Measurements from ENCODE around the gene PWP2. TPM values are rescaled to one million over a fixed set of nuclear protein-coding genes. Genes with fewer than 3 reads are reported as not detected.
A peak's percentile ranks its signal among the peaks of the same experiment; 100 is the strongest.
"Not testable (repeated sequence)": the region's sequence is repeated elsewhere in the genome, so short reads cannot be mapped to it uniquely, and the experiment has no call there.

PWP2 gene
- total RNA-seq, 6 donors from 2014 or later, result 2.0 to 15.7 (median 3.1) TPM

GRCh38 chr21:44094832-44095231 lies 12.4 kb upstream of the PWP2 start:
- WGBS, 2 donors, result 95 to 97% methylated on average over 1 of the region's 1 CpG
- TF ChIP-seq POLR2AphosphoS5 (IDR thresholded peaks at IDR 0.05) (no peak), POLR2A (IDR thresholded peaks at IDR 0.05) (no peak), CTCF (IDR thresholded peaks at IDR 0.05) (no peak), EP300 (IDR thresholded peaks at IDR 0.05) (no peak)
- DNase-seq (no peak), ATAC-seq (ENCODE audit: low FRiP score in 2 of 2) (no peak)
- Histone ChIP-seq H3K9me3 (no peaks in the 10 kb centered on the region), H3K4me1 (no peaks in the 10 kb centered on the region), H3K4me3 (no peak overlapping the region), H3K36me3 (peaks cover 17 to 53% (median 43%) of the 10 kb centered on the region in 4 donors), H3K27ac (no peak overlapping the region), H3K27me3 (no peaks in the 10 kb centered on the region)

- not testable (repeated sequence) for H3K27me3 ChIP-seq; H3K4me1 ChIP-seq; ATAC-seq (ENCODE audit: low FRiP score in 2 of 2); H3K27ac ChIP-seq; DNase-seq; H3K4me3 ChIP-seq; H3K9me3 ChIP-seq
- H3K36me3 ChIP-seq, result peaks cover 4 to 18% (median 11%) of the 10 kb centered on the region in 4 donors
- WGBS, 2 donors, result no CpG with 5 or more reads among the region's 6 CpGs
These were observed 8.7 kb upstream of the PWP2 start for GRCh38 chr21:44098507-44098906.

- H3K4me1 ChIP-seq, H3K4me3 ChIP-seq, H3K27ac ChIP-seq, DNase-seq, H3K27me3 ChIP-seq, H3K9me3 ChIP-seq: not testable (repeated sequence)
- no CpG with 5 or more reads among the region's 13 CpGs for WGBS, 2 donors
- peaks cover 0 to 14% (median 8%) of the 10 kb centered on the region in 4 donors for H3K36me3 ChIP-seq
- ATAC-seq (ENCODE audit: low FRiP score in 2 of 2), result peak in 1 of 2 donors; percentile 82
These were observed 8.2 kb upstream of the PWP2 start for GRCh38 chr21:44098964-44099363.

- not testable (repeated sequence) for H3K9me3 ChIP-seq, H3K27ac ChIP-seq, H3K27me3 ChIP-seq, H3K4me1 ChIP-seq, H3K36me3 ChIP-seq, DNase-seq
- ATAC-seq (ENCODE audit: low FRiP score in 2 of 2), result peak; percentile 53 to 73
- peak overlapping the region in 3 of 4 donors; percentile 42 to 52 (median 48) for H3K4me3 ChIP-seq
- no CpG with 5 or more reads among the region's 31 CpGs for WGBS, 2 donors
These were observed 390 bp downstream of the PWP2 start for GRCh38 chr21:44107589-44107988.

GRCh38 chr21:44113702-44114371 lies 6.6 kb downstream of the PWP2 start:
- not testable (repeated sequence) for H3K4me1 ChIP-seq; H3K4me3 ChIP-seq; ATAC-seq (ENCODE audit: low FRiP score in 2 of 2); H3K36me3 ChIP-seq; H3K9me3 ChIP-seq; H3K27me3 ChIP-seq; H3K27ac ChIP-seq
- no CpG with 5 or more reads among the region's 33 CpGs for WGBS, 2 donors
- peak in 1 of 2 donors; percentile 38 for DNase-seq

- not testable (repeated sequence) for H3K4me1 ChIP-seq, DNase-seq, H3K36me3 ChIP-seq, H3K4me3 ChIP-seq, H3K27ac ChIP-seq, H3K27me3 ChIP-seq, H3K9me3 ChIP-seq
- WGBS, 2 donors, result no CpG with 5 or more reads among the region's 10 CpGs
- ATAC-seq (ENCODE audit: low FRiP score in 2 of 2), result peak in 1 of 2 donors; percentile 40
These were observed 14.9 kb downstream of the PWP2 start for GRCh38 chr21:44122131-44122530.

- H3K27me3 ChIP-seq; H3K4me3 ChIP-seq; DNase-seq; H3K36me3 ChIP-seq; H3K4me1 ChIP-seq; H3K9me3 ChIP-seq; ATAC-seq (ENCODE audit: low FRiP score in 2 of 2); H3K27ac ChIP-seq: not testable (repeated sequence)
- no CpG with 5 or more reads among the region's 19 CpGs for WGBS, 2 donors
These were observed 20.6 kb downstream of the PWP2 start for GRCh38 chr21:44127827-44128226.

- H3K9me3 ChIP-seq; ATAC-seq (ENCODE audit: low FRiP score in 2 of 2); H3K36me3 ChIP-seq; DNase-seq; H3K4me1 ChIP-seq; H3K27me3 ChIP-seq: not testable (repeated sequence)
- H3K4me3 ChIP-seq, result peak overlapping the region in 1 of 4 donors; percentile 46
- WGBS, 2 donors, result no CpG with 5 or more reads among the region's 35 CpGs
- H3K27ac ChIP-seq, result peak overlapping the region in 1 of 4 donors; percentile 77
These were observed 26.5 kb downstream of the PWP2 start for GRCh38 chr21:44133715-44134057.

- not testable (repeated sequence) for H3K27ac ChIP-seq, DNase-seq, H3K36me3 ChIP-seq, H3K9me3 ChIP-seq, H3K27me3 ChIP-seq, H3K4me1 ChIP-seq, H3K4me3 ChIP-seq
- ATAC-seq (ENCODE audit: low FRiP score in 2 of 2), result peak in 1 of 2 donors; percentile 61
- no CpG with 5 or more reads among the region's 8 CpGs for WGBS, 2 donors
These were observed 27.5 kb downstream of the PWP2 start for GRCh38 chr21:44134732-44135131.

GRCh38 chr21:44138039-44138438 lies 30.8 kb downstream of the PWP2 start:
- WGBS, 2 donors, result no CpG with 5 or more reads among the region's 15 CpGs
- not testable (repeated sequence) for H3K4me3 ChIP-seq, H3K9me3 ChIP-seq, H3K4me1 ChIP-seq, H3K27me3 ChIP-seq, H3K36me3 ChIP-seq, H3K27ac ChIP-seq
- ATAC-seq (ENCODE audit: low FRiP score in 2 of 2), result peak; percentile 41 to 72
- DNase-seq, result peak in 1 of 2 donors; percentile 15

GRCh38 chr21:44139787-44140551 lies 32.8 kb downstream of the PWP2 start:
- not testable (repeated sequence) for H3K9me3 ChIP-seq, H3K4me1 ChIP-seq, H3K4me3 ChIP-seq, H3K36me3 ChIP-seq, DNase-seq, H3K27me3 ChIP-seq
- H3K27ac ChIP-seq, result peak overlapping the region in 3 of 4 donors; percentile 59 to 69 (median 69)
- 54% methylated on average over 6 of the region's 30 CpGs; no CpG with 5 or more reads in 1 of the 2 donors for WGBS, 2 donors
- ATAC-seq (ENCODE audit: low FRiP score in 2 of 2), result peak in 1 of 2 donors; percentile 58

- H3K27ac ChIP-seq; ATAC-seq (ENCODE audit: low FRiP score in 2 of 2); DNase-seq; H3K27me3 ChIP-seq; H3K36me3 ChIP-seq; H3K4me1 ChIP-seq; H3K4me3 ChIP-seq; H3K9me3 ChIP-seq: not testable (repeated sequence)
- WGBS, 2 donors, result no CpG with 5 or more reads among the region's 18 CpGs
These were observed 33.3 kb downstream of the PWP2 start for GRCh38 chr21:44140552-44140932.
